Calu3 (cell line): ENCODE results near the gene VCL. TPM values are rescaled to one million over a fixed set of nuclear protein-coding genes. Genes with fewer than 3 reads are reported as not detected.

Experiments
- BruUV-seq: library from RNA; stranded (reverse); fragments of 400-500 nt; replicated peaks from 2 replicates; lab custom pipeline; 2021; lab: Mats Ljungman, UMichigan
- CTCF ChIA-PET: fragments of 300-600 bp; sonication (Branson Sonifier 250); formaldehyde crosslinking; loops from one replicate; lab custom pipeline; 2022; ENCODE audit warnings: antibody characterized with exemption; lab: Charles Lee
- DNase-seq: peaks from one replicate; pipeline ENCODE4 v3.0.0; 2022
- H3K27ac Mint-ChIP-seq: one replicate; pipeline ENCODE4 v1.8.0; 2022; ENCODE audit warnings: mixed read lengths; ENCODE audit not compliant: unreplicated experiment
- H3K27me3 Mint-ChIP-seq: one replicate; pipeline ENCODE4 v1.8.0; 2022; ENCODE audit warnings: mixed read lengths; ENCODE audit not compliant: unreplicated experiment
- H3K36me3 Mint-ChIP-seq: one replicate; pipeline ENCODE4 v1.8.0; 2022; ENCODE audit warnings: mild to moderate bottlenecking, moderate library complexity, mixed read lengths; ENCODE audit not compliant: insufficient read depth, unreplicated experiment
- H3K4me1 Mint-ChIP-seq: one replicate; pipeline ENCODE4 v1.8.0; 2022; ENCODE audit warnings: mild to moderate bottlenecking, low read depth, mixed read lengths; ENCODE audit not compliant: unreplicated experiment
- H3K4me3 Mint-ChIP-seq: one replicate; pipeline ENCODE4 v1.8.0; 2022; ENCODE audit warnings: mild to moderate bottlenecking, low read depth, moderate library complexity, mixed read lengths; ENCODE audit not compliant: unreplicated experiment
- H3K9me3 Mint-ChIP-seq: one replicate; pipeline ENCODE4 v1.8.0; 2022; ENCODE audit warnings: low read depth, mixed read lengths; ENCODE audit not compliant: unreplicated experiment
- intact Hi-C: fragments of 100-400 bp; cut with micrococcal nuclease; formaldehyde crosslinking; loops from one replicate; pipeline ENCODE4 v1.10.0; 2022; ENCODE audit not compliant: unreplicated experiment
- total RNA-seq: library from RNA; stranded (reverse); gene quantifications from 2 replicates; pipeline ENCODE4 v1.2.3, GENCODE V29; 2022
- TF ChIP-seq, protein P1 (sequence below): fragments of 200-600 bp; IDR thresholded peaks from one replicate; pipeline ENCODE4 v1.8.0; 2022; ENCODE audit warnings: antibody characterized with exemption; ENCODE audit not compliant: unreplicated experiment

The VCL gene
- total RNA-seq, 1 experiment from 2014 or later: 237 TPM

DNA sequence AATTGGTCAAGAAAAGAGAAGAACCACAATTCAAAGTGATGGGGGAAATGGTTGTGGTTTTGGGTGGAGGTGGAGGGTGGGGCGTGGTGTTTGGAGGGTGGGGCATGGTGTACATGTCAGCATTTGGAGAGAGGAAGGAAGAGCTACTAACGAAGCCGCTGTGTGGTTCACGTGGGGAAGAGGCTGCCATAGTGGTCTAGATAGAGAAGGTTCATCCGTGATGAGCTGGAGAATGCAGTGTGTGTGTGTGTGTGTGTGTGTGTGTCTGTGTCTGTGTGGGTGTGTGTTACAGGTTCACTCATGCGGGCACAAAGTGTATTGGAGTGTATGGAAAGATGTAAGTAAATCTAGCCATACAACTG, 6.1 kb upstream of the VCL start:
- Mint-ChIP-seq H3K9me3 (no peaks in the 10 kb centered on the region), H3K27ac (no peak overlapping the region), H3K36me3 (peaks cover 3% of the 10 kb centered on the region), H3K4me3 (no peak overlapping the region), H3K27me3 (no peaks in the 10 kb centered on the region), H3K4me1 (peaks cover 21% of the 10 kb centered on the region)
- TF ChIP-seq, protein P1, sequence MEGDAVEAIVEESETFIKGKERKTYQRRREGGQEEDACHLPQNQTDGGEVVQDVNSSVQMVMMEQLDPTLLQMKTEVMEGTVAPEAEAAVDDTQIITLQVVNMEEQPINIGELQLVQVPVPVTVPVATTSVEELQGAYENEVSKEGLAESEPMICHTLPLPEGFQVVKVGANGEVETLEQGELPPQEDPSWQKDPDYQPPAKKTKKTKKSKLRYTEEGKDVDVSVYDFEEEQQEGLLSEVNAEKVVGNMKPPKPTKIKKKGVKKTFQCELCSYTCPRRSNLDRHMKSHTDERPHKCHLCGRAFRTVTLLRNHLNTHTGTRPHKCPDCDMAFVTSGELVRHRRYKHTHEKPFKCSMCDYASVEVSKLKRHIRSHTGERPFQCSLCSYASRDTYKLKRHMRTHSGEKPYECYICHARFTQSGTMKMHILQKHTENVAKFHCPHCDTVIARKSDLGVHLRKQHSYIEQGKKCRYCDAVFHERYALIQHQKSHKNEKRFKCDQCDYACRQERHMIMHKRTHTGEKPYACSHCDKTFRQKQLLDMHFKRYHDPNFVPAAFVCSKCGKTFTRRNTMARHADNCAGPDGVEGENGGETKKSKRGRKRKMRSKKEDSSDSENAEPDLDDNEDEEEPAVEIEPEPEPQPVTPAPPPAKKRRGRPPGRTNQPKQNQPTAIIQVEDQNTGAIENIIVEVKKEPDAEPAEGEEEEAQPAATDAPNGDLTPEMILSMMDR: no peak
- CTCF ChIA-PET: no interaction called here
- DNase-seq: no peak
- intact Hi-C loops: no loop called here
- no TSS peak for BruUV-seq

DNA sequence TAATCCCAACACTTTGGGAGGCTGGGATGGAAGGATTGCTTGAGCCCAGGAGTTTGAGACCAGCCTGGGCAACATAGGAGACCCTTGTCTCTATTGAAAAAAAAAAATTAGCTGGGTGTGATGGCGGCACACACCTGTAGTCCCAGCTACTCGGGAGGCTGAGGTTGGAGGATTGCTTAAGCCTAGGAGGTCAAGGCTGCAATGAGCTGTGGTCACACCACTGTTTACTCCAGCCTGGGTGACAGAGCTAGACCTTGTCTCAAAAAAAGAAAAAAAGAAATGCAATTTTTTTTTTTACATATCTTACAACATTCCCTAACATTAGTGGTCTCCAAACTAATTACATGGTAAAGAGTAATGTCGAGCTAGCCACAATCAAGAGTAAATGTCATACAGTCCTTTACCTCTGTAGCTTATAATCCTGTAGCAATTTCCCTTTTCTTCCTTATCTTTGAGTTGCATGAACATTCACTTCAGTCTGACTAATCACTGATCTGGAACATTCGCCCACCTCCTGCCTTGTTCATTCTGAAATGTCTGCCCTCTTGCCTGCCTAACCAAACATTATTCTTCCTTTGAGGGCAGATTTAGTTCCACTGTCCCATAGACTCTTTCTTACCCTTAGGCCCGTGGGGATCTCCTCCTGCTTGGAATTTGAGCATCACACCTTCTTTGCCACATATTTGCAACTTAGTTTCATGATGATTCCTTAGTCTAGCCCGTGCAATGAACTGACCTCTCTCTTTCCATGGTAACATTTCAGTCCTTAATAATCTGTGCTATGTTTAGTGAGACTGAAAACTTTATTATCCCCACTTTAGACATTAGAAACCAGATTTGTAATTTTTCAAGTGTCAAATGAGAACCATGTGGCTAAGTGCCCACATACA, 4.8 kb upstream of the VCL start:
- Mint-ChIP-seq H3K4me3 (no peak overlapping the region), H3K4me1 (peaks cover 21% of the 10 kb centered on the region), H3K27me3 (no peaks in the 10 kb centered on the region), H3K9me3 (no peaks in the 10 kb centered on the region), H3K36me3 (peaks cover 13% of the 10 kb centered on the region), H3K27ac (no peak overlapping the region)
- TF ChIP-seq, protein P1: no peak
- CTCF ChIA-PET: no interaction called here
- DNase-seq: no peak
- intact Hi-C loops: no loop called here
- BruUV-seq: no TSS peak

DNA sequence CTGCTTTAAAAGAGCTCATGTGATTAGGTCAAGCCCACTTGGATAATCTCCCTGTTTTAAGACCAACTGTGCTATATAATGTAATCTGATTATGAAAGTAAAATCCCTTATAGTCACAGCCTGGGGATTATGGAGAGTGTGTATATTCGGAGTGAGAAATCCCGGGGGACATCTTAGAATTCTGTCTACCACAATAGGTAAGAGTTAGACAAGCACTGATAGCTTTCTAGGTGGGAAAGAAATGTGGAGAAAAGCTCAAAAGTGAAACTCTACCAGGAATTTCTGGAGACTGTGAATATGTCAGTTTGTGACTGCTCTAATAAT, 2.9 kb upstream of the VCL start:
- Mint-ChIP-seq H3K27ac (peak overlapping the region; percentile 3), H3K9me3 (no peaks in the 10 kb centered on the region), H3K4me3 (no peak overlapping the region), H3K27me3 (no peaks in the 10 kb centered on the region), H3K36me3 (peaks cover 32% of the 10 kb centered on the region), H3K4me1 (peaks cover 21% of the 10 kb centered on the region)
- CTCF ChIA-PET: interaction anchor here (1.2 kb wide), 1 partner anchor 115 kb away, joined by 3 read pairs; no protein-coding TSS in a partner anchor
- TF ChIP-seq, protein P1: no peak
- intact Hi-C loops: no loop called here
- DNase-seq: no peak
- no TSS peak for BruUV-seq

DNA sequence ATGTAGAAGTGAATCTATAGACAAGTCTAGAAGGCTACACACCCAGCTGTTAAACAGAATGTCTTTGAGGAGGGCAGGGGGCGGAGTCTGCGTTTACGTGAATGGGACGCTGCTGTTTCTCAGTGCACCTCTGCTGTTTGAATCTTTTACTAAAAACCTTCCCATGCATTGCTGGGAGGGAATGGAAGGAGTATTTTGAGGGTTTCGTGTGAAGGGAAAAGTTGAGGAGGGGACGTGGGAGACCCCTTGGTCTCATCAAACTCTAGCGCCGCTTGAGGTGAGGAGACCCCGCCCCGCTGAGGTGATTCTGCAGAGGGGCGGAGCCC, 492 bp upstream of the VCL start:
- Mint-ChIP-seq H3K36me3 (peaks cover 53% of the 10 kb centered on the region), H3K27me3 (no peaks in the 10 kb centered on the region), H3K4me1 (peaks cover 45% of the 10 kb centered on the region), H3K4me3 (peak overlapping the region; percentile 97), H3K9me3 (no peaks in the 10 kb centered on the region), H3K27ac (peak overlapping the region; percentile 93)
- TF ChIP-seq, protein P1: no peak
- no TSS peak for BruUV-seq
- intact Hi-C loops: no loop called here
- DNase-seq: no peak
- CTCF ChIA-PET: interaction anchor here (1.0 to 1.5 kb wide), 3 partner anchors 31 to 84 kb away, joined by 3 to 4 read pairs (median 4); no protein-coding TSS in a partner anchor
